VCaP (cell line): Measurements from ENCODE around the gene RTP3.
A peak's percentile ranks its signal among the peaks of the same experiment; 100 is the strongest.

Experiments used
- H3K27ac ChIP-seq: fragments of 450-650 bp; 2 replicates; pipeline ENCODE4 v1.5.1; 2017
- TF ChIP-seq, protein P1 (sequence below): fragments of 450-650 bp; conservative IDR thresholded peaks from 2 replicates; pipeline ENCODE4 v1.5.1; 2017; ENCODE audit warnings: mild to moderate bottlenecking, moderate library complexity

The RTP3 gene

DNA sequence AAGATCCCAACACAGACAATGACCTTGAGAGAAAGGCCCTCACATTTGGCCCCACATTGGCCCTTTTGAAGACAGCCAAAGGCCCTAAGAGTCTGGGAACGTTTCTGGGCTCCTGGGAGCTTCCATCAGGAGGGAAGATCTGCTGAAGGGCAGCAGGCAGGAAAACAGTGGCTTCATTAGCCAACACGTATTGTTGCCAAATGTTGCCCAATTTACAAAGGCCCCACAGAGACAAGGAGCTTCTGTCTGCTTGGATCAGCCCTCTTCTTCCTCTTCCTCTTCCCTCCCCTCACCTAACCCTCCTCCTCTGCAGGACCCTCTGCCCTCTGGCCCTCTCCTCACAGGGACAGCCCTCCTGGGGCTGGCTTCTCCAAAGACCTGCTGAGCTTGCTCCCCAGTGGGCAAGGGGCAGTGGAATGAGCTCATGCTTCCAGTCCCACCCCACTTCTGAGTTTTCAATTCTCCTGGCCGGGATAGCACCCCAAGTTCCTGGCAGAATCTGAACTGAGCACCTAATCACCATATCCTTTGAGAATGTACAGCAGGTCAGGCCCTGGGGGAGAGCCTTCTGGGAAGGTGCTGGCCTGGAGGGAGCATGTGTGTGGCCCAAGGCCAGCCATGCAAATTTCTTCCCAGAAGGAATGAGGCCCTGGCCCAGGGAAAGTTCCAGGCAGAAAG lies 28.0 kb upstream of the RTP3 start:
- no peak overlapping the region for H3K27ac ChIP-seq
- TF ChIP-seq, protein P1, sequence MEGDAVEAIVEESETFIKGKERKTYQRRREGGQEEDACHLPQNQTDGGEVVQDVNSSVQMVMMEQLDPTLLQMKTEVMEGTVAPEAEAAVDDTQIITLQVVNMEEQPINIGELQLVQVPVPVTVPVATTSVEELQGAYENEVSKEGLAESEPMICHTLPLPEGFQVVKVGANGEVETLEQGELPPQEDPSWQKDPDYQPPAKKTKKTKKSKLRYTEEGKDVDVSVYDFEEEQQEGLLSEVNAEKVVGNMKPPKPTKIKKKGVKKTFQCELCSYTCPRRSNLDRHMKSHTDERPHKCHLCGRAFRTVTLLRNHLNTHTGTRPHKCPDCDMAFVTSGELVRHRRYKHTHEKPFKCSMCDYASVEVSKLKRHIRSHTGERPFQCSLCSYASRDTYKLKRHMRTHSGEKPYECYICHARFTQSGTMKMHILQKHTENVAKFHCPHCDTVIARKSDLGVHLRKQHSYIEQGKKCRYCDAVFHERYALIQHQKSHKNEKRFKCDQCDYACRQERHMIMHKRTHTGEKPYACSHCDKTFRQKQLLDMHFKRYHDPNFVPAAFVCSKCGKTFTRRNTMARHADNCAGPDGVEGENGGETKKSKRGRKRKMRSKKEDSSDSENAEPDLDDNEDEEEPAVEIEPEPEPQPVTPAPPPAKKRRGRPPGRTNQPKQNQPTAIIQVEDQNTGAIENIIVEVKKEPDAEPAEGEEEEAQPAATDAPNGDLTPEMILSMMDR, result no peak

DNA sequence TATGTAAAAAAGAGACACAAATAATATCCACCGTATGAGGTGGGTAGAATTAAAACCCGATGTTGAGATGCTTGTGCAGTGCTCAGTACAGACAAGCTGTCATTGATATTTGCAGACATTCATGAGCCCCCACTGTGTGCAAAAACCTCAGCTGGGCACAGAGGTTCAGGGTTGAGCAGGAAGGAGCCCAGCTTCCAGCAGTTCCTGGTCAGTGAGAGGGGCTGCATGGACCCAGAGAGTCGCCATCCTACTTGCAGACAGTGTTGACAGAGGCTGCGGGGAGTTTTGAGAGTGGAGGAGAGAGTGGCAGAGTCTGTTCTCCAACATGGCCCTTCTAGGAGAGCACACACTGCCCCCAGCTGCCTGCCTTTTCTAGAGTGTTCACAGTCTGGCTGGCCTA lies 26.9 kb upstream of the RTP3 start:
- TF ChIP-seq, protein P1, result no peak
- no peak overlapping the region for H3K27ac ChIP-seq

DNA sequence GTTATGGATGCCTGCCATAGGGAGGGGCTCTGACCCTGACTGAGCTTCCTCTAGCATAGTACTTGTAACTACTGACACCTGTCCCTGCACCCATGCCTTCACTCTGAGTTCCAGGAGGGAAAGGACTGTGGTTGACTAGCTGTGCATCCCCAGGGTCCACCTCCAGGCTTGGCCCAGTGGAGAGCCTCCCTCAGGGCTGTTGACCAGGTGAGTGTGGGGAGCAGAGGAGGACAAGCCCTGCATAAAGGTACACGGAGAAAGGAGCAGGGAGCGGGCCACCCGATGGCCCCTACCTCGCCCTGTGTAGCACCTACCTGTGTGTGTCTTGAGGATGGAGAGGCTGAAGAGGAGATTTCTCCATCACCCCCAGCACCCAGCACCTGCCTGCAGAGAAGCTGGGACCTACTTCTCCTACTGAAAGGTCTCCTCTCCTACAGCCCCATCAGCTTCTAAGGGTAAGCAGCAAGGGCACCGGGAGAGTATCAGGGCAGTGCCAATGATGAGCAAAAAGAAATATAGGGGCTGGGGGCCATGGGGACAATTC lies 26.3 kb upstream of the RTP3 start:
- H3K27ac ChIP-seq, result no peak overlapping the region
- TF ChIP-seq, protein P1, result no peak

DNA sequence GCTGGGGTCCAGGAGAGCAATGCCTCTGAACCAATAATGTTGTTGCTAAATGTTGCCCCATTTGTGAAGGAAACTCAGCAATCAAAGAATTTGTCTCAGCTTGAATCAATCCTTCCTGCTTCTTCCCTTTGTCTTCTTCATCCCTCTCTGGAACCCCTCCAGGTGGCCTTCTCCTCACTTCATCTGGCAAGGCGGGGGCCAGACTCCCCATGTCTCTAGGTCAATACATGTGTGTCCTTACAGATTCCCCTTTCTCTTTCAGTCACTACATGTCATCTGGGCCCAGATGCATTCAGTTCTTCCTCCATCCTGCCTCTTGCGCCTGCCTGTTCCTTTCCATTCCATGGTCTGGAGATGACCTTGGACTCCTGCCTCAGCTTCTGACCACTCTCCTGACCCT lies 25.0 kb upstream of the RTP3 start:
- TF ChIP-seq, protein P1, result no peak
- H3K27ac ChIP-seq, result no peak overlapping the region

DNA sequence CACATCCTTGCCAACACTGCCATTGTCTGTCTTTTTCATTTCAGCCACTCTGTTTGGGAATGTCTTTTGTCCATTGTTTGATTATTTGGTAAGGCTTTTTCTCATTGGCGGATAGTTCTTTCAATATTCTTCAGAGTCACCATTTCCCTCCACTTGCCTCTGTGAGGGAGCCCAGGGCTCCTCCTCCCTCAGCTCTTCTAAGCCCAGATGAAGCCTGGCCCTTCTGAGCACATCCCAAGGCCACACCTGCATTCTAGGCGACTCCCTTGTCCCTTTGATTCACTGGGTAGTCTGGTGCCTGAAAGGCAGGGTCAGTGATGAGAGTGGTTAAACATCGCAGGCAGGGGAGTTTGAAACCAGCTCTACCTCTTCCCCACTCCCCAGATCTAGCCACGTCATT lies 20.6 kb upstream of the RTP3 start:
- TF ChIP-seq, protein P1, result no peak
- H3K27ac ChIP-seq, result peak overlapping the region; percentile 64

DNA sequence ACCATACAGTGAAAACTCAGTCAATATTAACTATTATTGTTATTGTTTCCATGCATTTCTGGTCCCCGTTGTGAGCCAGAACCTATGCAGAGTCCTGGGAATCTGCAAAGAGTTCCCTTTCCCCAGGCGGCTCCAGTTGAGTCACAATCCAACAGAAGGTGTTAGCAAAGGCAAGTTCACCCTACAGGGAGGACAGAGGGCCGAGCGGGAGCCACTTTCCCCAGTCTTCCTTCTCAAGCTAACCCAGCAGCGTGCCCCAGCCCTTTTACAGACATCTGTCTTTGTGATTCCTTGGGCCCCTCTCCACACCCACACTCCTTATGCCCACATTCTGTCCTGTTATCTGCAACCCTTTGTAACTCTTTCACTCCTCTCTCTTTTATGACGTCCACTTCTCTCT lies 20.0 kb upstream of the RTP3 start:
- TF ChIP-seq, protein P1, result no peak
- H3K27ac ChIP-seq, result peak overlapping the region; percentile 64; the same call in 1 of the 2 replicates

DNA sequence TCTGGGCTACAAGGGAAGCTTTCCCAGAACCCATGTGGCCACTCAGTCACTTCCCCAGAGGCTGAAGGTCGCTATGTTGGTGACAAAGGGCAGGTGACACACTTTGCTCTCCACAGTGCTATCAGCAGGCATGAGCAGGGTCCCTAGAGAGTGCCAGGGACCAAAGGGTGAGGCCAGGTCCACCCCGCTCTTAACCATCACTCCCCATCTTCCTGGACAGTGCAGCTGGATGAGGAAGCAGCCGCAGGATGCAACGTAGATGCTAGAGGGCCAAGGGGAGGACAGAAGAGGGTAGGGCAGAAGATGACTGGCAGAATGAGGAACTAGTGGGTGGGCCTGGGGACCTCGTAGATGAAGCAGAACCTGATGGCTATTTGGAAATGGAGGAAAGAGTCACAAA lies 19.4 kb upstream of the RTP3 start:
- peak overlapping the region; percentile 64; the same call in 1 of the 2 replicates for H3K27ac ChIP-seq
- TF ChIP-seq, protein P1, result no peak
